Measurements from ENCODE around the gene SFTPB.

DNA sequence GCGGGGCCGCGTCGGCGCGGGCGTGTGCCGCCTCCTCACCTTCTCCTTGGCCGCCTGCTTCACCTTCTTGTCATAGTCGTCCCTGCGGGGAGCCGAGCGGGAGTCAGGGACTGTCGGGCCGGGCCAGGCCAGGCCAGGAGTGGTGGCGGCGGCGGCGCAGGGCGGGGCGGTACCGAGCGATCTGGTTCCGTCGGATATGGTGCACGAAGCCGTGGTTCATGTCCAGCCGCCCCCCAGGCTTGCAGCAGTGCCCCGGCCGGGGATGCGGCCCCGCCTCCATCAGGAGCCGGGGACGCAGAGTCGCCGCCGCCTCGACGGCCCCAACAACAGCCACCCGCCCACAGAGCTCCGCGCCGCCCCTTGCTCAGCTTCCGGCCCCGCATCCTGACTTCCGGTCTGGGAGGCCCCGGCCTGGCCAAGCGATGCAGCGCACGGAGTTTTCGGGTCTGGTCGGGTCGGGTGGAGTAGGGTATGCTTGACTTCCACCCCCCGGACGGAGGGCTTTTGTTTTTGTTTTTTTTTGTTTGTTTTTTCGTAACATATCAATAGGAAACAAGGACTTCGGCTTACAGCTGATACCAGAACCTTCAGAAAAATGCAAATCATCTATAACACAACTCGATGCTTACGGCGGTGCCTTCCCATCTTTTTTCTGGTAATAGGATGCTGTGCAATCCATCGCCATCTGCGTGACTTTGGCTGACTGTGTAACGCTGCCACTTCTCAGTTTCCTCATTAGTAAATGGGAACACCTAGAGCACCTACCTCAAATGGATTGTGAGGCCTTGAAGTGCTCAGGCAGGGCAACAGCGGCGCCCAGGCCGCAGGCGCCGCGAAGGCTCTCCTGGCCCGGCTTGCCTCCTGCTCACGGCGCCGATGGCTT is 56.1 kb downstream of the SFTPB start, which contains the start of gene C2orf68:
- TF ChIP-seq, protein P1, sequence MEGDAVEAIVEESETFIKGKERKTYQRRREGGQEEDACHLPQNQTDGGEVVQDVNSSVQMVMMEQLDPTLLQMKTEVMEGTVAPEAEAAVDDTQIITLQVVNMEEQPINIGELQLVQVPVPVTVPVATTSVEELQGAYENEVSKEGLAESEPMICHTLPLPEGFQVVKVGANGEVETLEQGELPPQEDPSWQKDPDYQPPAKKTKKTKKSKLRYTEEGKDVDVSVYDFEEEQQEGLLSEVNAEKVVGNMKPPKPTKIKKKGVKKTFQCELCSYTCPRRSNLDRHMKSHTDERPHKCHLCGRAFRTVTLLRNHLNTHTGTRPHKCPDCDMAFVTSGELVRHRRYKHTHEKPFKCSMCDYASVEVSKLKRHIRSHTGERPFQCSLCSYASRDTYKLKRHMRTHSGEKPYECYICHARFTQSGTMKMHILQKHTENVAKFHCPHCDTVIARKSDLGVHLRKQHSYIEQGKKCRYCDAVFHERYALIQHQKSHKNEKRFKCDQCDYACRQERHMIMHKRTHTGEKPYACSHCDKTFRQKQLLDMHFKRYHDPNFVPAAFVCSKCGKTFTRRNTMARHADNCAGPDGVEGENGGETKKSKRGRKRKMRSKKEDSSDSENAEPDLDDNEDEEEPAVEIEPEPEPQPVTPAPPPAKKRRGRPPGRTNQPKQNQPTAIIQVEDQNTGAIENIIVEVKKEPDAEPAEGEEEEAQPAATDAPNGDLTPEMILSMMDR (IDR thresholded peaks at IDR 0.05; ENCODE audit: poor library complexity, severe bottlenecking): no peak
- TF ChIP-seq MXI1 (conservative IDR thresholded peaks at IDR 0.05; ENCODE audit: poor library complexity, severe bottlenecking) (peak; percentile 58), EZH2 (IDR thresholded peaks at IDR 0.05; ENCODE audit: borderline replicate concordance, insufficient read depth, low read length, poor library complexity, severe bottlenecking) (no peak), EP300 (conservative IDR thresholded peaks at IDR 0.05; ENCODE audit: poor library complexity, severe bottlenecking) (peak; percentile 9), SMC3 (conservative IDR thresholded peaks at IDR 0.05; ENCODE audit: poor library complexity) (no peak), RAD21 (conservative IDR thresholded peaks at IDR 0.05) (no peak), POLR2AphosphoS5 (IDR thresholded peaks at IDR 0.05) (peak; percentile 85), TAF1 (IDR thresholded peaks at IDR 0.05; ENCODE audit: low read depth) (peak; percentile 53)
- TF ChIP-seq, protein P2, sequence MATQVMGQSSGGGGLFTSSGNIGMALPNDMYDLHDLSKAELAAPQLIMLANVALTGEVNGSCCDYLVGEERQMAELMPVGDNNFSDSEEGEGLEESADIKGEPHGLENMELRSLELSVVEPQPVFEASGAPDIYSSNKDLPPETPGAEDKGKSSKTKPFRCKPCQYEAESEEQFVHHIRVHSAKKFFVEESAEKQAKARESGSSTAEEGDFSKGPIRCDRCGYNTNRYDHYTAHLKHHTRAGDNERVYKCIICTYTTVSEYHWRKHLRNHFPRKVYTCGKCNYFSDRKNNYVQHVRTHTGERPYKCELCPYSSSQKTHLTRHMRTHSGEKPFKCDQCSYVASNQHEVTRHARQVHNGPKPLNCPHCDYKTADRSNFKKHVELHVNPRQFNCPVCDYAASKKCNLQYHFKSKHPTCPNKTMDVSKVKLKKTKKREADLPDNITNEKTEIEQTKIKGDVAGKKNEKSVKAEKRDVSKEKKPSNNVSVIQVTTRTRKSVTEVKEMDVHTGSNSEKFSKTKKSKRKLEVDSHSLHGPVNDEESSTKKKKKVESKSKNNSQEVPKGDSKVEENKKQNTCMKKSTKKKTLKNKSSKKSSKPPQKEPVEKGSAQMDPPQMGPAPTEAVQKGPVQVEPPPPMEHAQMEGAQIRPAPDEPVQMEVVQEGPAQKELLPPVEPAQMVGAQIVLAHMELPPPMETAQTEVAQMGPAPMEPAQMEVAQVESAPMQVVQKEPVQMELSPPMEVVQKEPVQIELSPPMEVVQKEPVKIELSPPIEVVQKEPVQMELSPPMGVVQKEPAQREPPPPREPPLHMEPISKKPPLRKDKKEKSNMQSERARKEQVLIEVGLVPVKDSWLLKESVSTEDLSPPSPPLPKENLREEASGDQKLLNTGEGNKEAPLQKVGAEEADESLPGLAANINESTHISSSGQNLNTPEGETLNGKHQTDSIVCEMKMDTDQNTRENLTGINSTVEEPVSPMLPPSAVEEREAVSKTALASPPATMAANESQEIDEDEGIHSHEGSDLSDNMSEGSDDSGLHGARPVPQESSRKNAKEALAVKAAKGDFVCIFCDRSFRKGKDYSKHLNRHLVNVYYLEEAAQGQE (IDR thresholded peaks at IDR 0.05; ENCODE audit: borderline replicate concordance): peak; percentile 67
